Right forelimb (tissue), 1 donor: Measurements from ENCODE around the gene ME3.
"Not testable (repeated sequence)": the region's sequence is repeated elsewhere in the genome, so short reads cannot be mapped to it uniquely, and the experiment has no call there.

Source experiments
- DNase-seq: peaks from one replicate; pipeline ENCODE4 v3.0.0-alpha.2; 2018

Gene ME3

GRCh38 chr11:86660736-86661135 is 11.7 kb downstream of the ME3 start:
- DNase-seq = no peak

- DNase-seq = no peak
Observed at GRCh38 chr11:86660088-86660487, 12.3 kb downstream of the ME3 start.

GRCh38 chr11:86658534-86658933 is 13.9 kb downstream of the ME3 start:
- no peak for DNase-seq

- DNase-seq = not testable (repeated sequence)
Observed at GRCh38 chr11:86645212-86645611, 27.2 kb downstream of the ME3 start.

GRCh38 chr11:86644291-86644690 is 28.1 kb downstream of the ME3 start:
- no peak for DNase-seq

GRCh38 chr11:86641537-86642261 is 30.7 kb downstream of the ME3 start:
- no peak for DNase-seq

GRCh38 chr11:86639137-86639536 is 33.3 kb downstream of the ME3 start:
- DNase-seq = no peak

- DNase-seq = no peak
Observed at GRCh38 chr11:86638673-86639072, 33.7 kb downstream of the ME3 start.

GRCh38 chr11:86637988-86638387 is 34.4 kb downstream of the ME3 start:
- DNase-seq = no peak

GRCh38 chr11:86636275-86636674 is 36.1 kb downstream of the ME3 start:
- no peak for DNase-seq

- DNase-seq = no peak
Observed at GRCh38 chr11:86632499-86633269, 39.7 kb downstream of the ME3 start.

- no peak for DNase-seq
Observed at GRCh38 chr11:86630229-86630981, 42.0 kb downstream of the ME3 start.

- no peak for DNase-seq
Observed at GRCh38 chr11:86629045-86629706, 43.2 kb downstream of the ME3 start.

- DNase-seq = no peak
Observed at GRCh38 chr11:86627776-86628455, 44.5 kb downstream of the ME3 start.

GRCh38 chr11:86625981-86626380 is 46.4 kb downstream of the ME3 start:
- no peak for DNase-seq

- no peak for DNase-seq
Observed at GRCh38 chr11:86625544-86625943, 46.9 kb downstream of the ME3 start.

- DNase-seq = no peak
Observed at GRCh38 chr11:86624366-86624765, 48.0 kb downstream of the ME3 start.

- DNase-seq = no peak
Observed at GRCh38 chr11:86623736-86624135, 48.7 kb downstream of the ME3 start.

- DNase-seq = no peak
Observed at GRCh38 chr11:86623041-86623621, 49.3 kb downstream of the ME3 start.

GRCh38 chr11:86621854-86622253 is 50.6 kb downstream of the ME3 start:
- DNase-seq = no peak

- no peak for DNase-seq
Observed at GRCh38 chr11:86620891-86621521, 51.4 kb downstream of the ME3 start.

GRCh38 chr11:86619428-86619827 is 53.0 kb downstream of the ME3 start:
- DNase-seq = not testable (repeated sequence)
